ENCODE data around the gene ENGASE.

ENGASE gene

GRCh38 chr17:79039886-79040285, 34.7 kb upstream of the ENGASE start:
- no peak for DNase-seq

- DNase-seq: no peak
These were observed 33.5 kb upstream of the ENGASE start for GRCh38 chr17:79041041-79041570.

GRCh38 chr17:79041723-79042420, 32.8 kb upstream of the ENGASE start:
- DNase-seq: no peak

- DNase-seq: peak; percentile 50
These were observed 32.0 kb upstream of the ENGASE start for GRCh38 chr17:79042421-79043190.

- DNase-seq: no peak
These were observed 31.3 kb upstream of the ENGASE start for GRCh38 chr17:79043191-79043930.

- no peak for DNase-seq
These were observed 30.7 kb upstream of the ENGASE start for GRCh38 chr17:79043931-79044320.

- DNase-seq: no peak
These were observed 30.2 kb upstream of the ENGASE start for GRCh38 chr17:79044462-79044861.

GRCh38 chr17:79045001-79045729, 29.5 kb upstream of the ENGASE start:
- no peak for DNase-seq

- peak; percentile 41 for DNase-seq
These were observed 28.8 kb upstream of the ENGASE start for GRCh38 chr17:79045842-79046196.

- no peak for DNase-seq
These were observed 28.3 kb upstream of the ENGASE start for GRCh38 chr17:79046197-79046915.

GRCh38 chr17:79046916-79047280, 27.7 kb upstream of the ENGASE start:
- DNase-seq: no peak

GRCh38 chr17:79047291-79047920, 27.2 kb upstream of the ENGASE start:
- DNase-seq: no peak

- no peak for DNase-seq
These were observed 26.4 kb upstream of the ENGASE start for GRCh38 chr17:79047923-79048825.

- no peak for DNase-seq
These were observed 25.5 kb upstream of the ENGASE start for GRCh38 chr17:79048826-79049755.

GRCh38 chr17:79049821-79050220, 24.8 kb upstream of the ENGASE start:
- no peak for DNase-seq

- DNase-seq: no peak
These were observed 24.1 kb upstream of the ENGASE start for GRCh38 chr17:79050551-79050950.

GRCh38 chr17:79051306-79051705, 23.3 kb upstream of the ENGASE start:
- DNase-seq: no peak

GRCh38 chr17:79052131-79052530, 22.5 kb upstream of the ENGASE start:
- no peak for DNase-seq

GRCh38 chr17:79053251-79053925, 21.2 kb upstream of the ENGASE start:
- no peak for DNase-seq
